ENCODE measurements around the gene ADGRL1. TPM values are rescaled to one million over a fixed set of nuclear protein-coding genes. Genes with fewer than 3 reads are reported as not detected.

The ADGRL1 gene
- polyA plus RNA-seq, 3 donors = 33.2 to 53.1 (median 50.1) TPM

DNA sequence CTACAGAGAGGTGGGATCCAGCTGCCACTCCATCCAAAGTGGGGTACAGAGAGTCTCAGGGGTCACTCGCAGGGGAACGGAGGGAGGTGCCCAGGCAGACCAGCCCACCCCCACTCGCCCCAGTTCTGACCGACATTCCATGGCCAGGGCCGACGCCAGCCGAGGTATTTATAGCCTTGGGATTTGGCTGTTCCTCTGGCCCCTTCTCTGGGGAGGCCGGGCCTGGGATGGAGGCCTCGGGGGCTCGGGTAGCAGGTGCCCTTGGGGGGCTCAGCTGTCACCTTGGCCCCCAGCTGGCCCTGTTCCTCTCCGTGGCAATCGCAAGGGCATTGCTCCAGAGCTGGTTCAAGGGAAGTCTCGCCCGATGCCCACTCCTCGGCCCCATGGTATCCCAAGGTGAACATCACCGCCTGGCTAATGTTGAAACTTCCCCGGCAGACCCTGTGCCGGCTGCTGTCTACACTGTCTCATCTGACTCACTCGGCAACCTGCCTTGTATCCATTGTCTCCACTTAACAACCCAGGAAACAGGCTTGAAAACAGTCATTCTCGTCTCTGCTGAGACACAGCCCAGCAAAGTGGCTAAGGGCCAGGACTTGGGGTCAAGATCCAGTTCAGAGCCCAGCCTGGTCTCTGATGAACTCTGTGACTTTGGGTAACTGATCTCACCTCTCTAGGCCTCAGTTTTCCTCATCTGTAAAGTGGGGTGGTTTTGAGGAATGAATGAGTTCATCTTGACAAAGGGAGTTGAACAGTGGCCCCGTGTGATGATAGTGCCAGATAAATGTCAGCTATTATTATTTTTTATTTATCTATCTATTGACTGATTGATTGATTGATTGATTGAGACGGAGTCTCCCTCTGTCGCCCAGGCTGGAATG is 98.1 kb downstream of the ADGRL1 start:
- DNase-seq (ENCODE audit: extremely low read depth in 1 of 11, low read depth in 9 of 11, low spot score in 4 of 11) = no peak

DNA sequence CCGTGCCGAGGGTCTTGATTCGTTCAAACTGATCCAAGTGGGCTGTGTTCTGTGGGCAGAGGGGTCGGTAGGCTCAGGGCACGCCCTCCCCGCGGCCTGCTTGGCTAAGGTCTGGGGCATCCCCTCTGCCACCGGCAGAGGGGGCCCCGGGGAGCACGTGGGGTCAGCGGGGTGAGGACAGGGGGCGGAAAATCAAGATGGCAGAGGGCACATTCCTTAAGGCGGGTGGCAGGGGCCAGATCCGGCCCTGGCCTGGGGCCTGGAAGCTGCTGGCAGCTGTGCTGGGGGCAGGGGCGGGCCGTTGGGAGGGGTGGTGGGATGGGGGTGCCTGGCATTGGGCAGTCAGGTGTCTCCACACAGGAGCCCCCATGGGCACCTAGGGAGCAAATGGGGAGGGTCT is 99.1 kb downstream of the ADGRL1 start:
- DNase-seq (ENCODE audit: extremely low read depth in 1 of 11, low read depth in 9 of 11, low spot score in 4 of 11) = no peak

DNA sequence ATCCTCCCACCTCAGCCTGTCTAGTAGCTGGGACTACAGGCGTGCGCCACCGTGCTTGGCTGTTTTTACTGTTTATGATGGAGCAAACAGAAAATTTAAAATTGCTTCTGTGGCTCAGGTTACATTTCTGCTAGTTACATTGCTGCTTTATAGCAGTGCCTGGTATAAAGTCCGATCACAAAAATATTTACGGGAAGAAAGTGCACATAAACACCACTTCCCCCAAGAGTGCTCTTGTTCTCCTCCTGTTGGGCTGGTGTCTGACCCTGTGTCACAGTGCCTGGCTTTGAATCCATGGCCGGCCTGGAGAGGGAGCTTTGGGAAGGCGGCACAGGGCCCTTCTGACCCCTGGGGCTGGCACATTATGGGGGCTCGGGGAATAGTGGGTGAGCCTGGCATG is 100.3 kb downstream of the ADGRL1 start:
- no peak for DNase-seq (ENCODE audit: extremely low read depth in 1 of 11, low read depth in 9 of 11, low spot score in 4 of 11)

DNA sequence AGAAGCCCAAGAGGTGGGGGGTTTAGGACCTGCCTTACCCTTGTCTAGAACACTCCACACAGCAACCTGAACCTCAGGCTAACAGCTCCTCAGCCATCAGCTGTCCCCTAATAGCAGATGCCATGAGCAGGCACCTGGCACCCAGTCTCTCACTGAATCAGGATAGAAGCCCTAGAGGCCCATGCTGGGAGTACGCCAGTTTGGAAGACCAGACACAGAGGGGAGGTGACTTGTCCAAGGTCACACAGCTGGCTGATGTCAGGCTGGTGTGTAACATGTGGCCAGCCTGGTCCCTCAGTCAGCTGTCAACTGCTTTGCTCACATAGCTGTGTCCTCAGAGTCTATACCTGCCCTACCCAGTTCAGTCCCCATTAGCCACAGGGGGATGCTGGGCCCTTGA is 102.7 kb downstream of the ADGRL1 start:
- no peak for DNase-seq (ENCODE audit: extremely low read depth in 1 of 11, low read depth in 9 of 11, low spot score in 4 of 11)

DNA sequence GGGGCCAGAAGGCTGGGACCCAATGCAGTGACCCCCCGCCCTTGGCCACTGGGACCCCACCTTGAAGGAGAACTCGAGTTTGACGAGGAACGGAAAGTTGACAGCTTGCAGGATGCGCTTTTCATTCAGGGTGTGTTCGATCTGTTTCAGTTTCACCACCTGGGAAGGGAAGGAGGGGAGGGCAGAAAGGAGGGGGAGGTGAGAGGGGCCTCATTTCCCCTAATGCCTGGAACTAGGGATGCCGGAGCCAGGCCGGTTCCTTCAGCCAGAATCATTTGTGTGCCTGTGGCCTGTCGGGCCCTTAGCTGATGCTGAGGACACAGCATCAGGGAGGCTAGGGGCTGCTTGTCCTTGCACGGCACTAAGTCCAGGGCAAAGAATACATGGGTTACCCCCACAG is 103.2 kb downstream of the ADGRL1 start:
- no peak for DNase-seq (ENCODE audit: extremely low read depth in 1 of 11, low read depth in 9 of 11, low spot score in 4 of 11)

DNA sequence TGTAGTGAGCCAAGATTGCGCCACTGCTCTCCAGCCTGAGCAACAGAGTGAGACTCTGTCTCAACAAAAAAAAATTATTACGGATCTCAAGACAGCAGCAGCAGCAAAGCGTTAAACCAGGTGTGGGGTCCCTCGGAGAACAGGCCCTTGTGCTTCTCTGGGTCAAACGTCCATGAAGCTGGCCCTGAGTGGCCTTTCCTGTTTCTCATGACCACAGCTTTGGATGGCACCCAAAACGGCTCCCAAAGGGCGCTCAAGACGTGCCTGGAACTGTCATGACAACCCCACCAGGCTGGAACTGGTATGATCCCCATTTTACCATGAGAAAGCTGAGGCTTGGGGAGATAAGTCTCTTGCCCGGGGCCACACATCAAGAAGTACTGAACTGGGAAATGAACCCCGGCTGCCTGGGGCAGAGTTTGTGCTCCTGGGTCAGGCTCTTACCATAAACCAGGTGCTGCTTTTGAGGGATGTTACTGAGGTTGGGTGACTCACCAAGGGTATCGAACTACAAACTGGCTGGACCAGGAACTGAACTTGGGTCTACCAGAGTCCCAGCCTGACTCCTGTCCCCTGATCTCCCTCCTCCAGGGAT is 103.8 kb downstream of the ADGRL1 start:
- no peak for DNase-seq (ENCODE audit: extremely low read depth in 1 of 11, low read depth in 9 of 11, low spot score in 4 of 11)

DNA sequence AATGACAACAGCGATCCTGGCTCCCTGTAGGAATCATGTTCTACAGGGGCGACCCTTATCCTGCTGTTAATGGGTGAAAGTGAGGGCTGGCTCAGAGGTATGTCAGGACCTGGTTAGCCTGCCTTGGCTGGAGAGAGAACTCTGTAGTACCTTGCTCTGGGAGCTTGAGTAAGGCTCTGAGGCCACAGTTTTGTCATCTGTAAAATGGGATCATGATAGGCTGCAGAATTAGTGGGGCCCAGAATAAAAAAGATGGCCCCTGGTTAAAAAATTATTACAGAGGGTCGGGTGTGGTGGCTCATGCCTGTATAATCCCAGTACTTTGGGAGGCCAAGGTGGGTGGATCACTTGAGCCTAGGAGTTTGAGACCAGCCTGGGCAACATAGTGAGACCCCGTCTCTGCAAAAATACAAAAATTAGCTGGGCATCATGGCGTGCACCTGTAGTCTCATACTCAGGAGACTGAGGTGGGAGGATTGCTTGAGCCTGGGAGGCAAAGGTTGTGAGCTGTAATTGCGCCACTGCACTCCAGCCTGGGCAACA is 104.9 kb downstream of the ADGRL1 start:
- no peak for DNase-seq (ENCODE audit: extremely low read depth in 1 of 11, low read depth in 9 of 11, low spot score in 4 of 11)

Other genes starting within 250 kb of the ADGRL1 start
- 10 to 100 TPM in 2 of 3 donors, 1 to 10 TPM in 1; 9.1 to 17.7 (median 14.8) TPM for gene RFX1, start 199.8 kb downstream of the ADGRL1 start, polyA plus RNA-seq (ENCODE audit: insufficient read length in 3 of 3)
- gene RLN3, start 178.0 kb downstream of the ADGRL1 start, polyA plus RNA-seq (ENCODE audit: insufficient read length in 3 of 3) = not detected
- 1 to 10 TPM; 4.6 to 7.3 (median 6.4) TPM for gene IL27RA, start 174.4 kb downstream of the ADGRL1 start, polyA plus RNA-seq (ENCODE audit: insufficient read length in 3 of 3)
- 10 to 100 TPM; 16.3 to 31.4 (median 20.1) TPM for gene PALM3, start 144.1 kb downstream of the ADGRL1 start, polyA plus RNA-seq (ENCODE audit: insufficient read length in 3 of 3)
- gene MISP3, start 133.4 kb downstream of the ADGRL1 start, polyA plus RNA-seq (ENCODE audit: insufficient read length in 3 of 3) = 1 to 10 TPM; 5.1 to 8.4 (median 7.6) TPM
- gene C19orf67, start 120.4 kb downstream of the ADGRL1 start, polyA plus RNA-seq (ENCODE audit: insufficient read length in 3 of 3) = under 1 TPM in 1 of 3 donors, not detected in 2; 0.11 TPM
- gene SAMD1, start 115.4 kb downstream of the ADGRL1 start, polyA plus RNA-seq (ENCODE audit: insufficient read length in 3 of 3) = 10 to 100 TPM; 28.2 to 62.2 (median 45.2) TPM
- gene PRKACA, start 88.4 kb downstream of the ADGRL1 start, polyA plus RNA-seq (ENCODE audit: insufficient read length in 3 of 3) = 100 to 1,000 TPM in 1 of 3 donors, 10 to 100 TPM in 2; 90.2 to 104 (median 92.6) TPM
- gene ASF1B, start 69.6 kb downstream of the ADGRL1 start, polyA plus RNA-seq (ENCODE audit: insufficient read length in 3 of 3) = 10 to 100 TPM; 15.5 to 23.0 (median 20.0) TPM
- 10 to 100 TPM; 16.4 to 19.2 (median 18.4) TPM for gene ADGRE5, start 175.3 kb upstream of the ADGRL1 start, polyA plus RNA-seq (ENCODE audit: insufficient read length in 3 of 3)
- 10 to 100 TPM; 49.4 to 63.4 (median 62.7) TPM for gene DDX39A, start 213.2 kb upstream of the ADGRL1 start, polyA plus RNA-seq (ENCODE audit: insufficient read length in 3 of 3)
- gene PKN1, start 227.1 kb upstream of the ADGRL1 start, polyA plus RNA-seq (ENCODE audit: insufficient read length in 3 of 3) = 100 to 1,000 TPM in 1 of 3 donors, 10 to 100 TPM in 2; 87.0 to 106 (median 98.6) TPM

Data from renal cortex interstitium (tissue), 11 donors.